ENCODE results near the gene HBG2. TPM values are rescaled to one million over a fixed set of nuclear protein-coding genes. Genes with fewer than 3 reads are reported as not detected.

Gene HBG2
- total and polyA plus RNA-seq, 9 of the 15 experiments (the other 6 are each of a cell fraction or from before 2014, with no cell fraction given), result 1,626 to 58,619 (median 10,515) TPM

GRCh38 chr11:5250543-5251204 is 3.9 kb downstream of the HBG2 start (continued):
- TF ChIP-seq ZFP36 (IDR thresholded peaks at IDR 0.05; ENCODE audit: low read depth, low read length, partially characterized antibody) (no peak), ZNF436 (CRISPR knock-in tag; IDR thresholded peaks at IDR 0.05) (peak; percentile 71; the same call in 1 of the 2 replicates), ZNF57 (CRISPR knock-in tag; IDR thresholded peaks at IDR 0.05) (no peak), ZNF586 (CRISPR knock-in tag; conservative IDR thresholded peaks at IDR 0.05) (peak; percentile 75), DDX20 (tag; IDR thresholded peaks at IDR 0.05; ENCODE audit: low read depth) (no peak), TFE3 (CRISPR knock-in tag; IDR thresholded peaks at IDR 0.05) (0 out of 2 replicates have a peak, but pooled peaks have one; percentile 4), POLR2A (conservative IDR thresholded peaks at IDR 0.05) (peak; percentile 20; the same call in 1 of the 2 replicates), BHLHE40 (IDR thresholded peaks at IDR 0.05; ENCODE audit: low read length) (no peak), ZNF785 (CRISPR knock-in tag; IDR thresholded peaks at IDR 0.05) (no peak), FOXP1 (CRISPR knock-in tag; IDR thresholded peaks at IDR 0.05) (no peak), SRSF1 (IDR thresholded peaks at IDR 0.05; ENCODE audit: low read depth, low read length) (no peak), ZNF77 (CRISPR knock-in tag; IDR thresholded peaks at IDR 0.05) (0 out of 2 replicates have a peak, but pooled peaks have one; percentile 8), ELF4 (CRISPR knock-in tag; IDR thresholded peaks at IDR 0.05) (0 out of 2 replicates have a peak, but pooled peaks have one; percentile 41)
- TF ChIP-seq, protein P1, sequence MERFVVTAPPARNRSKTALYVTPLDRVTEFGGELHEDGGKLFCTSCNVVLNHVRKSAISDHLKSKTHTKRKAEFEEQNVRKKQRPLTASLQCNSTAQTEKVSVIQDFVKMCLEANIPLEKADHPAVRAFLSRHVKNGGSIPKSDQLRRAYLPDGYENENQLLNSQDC (CRISPR knock-in tag; IDR thresholded peaks at IDR 0.05), result 0 out of 2 replicates have a peak, but pooled peaks have one; percentile 58
